Measurements from ENCODE around the gene RNF223.

Gene RNF223

DNA sequence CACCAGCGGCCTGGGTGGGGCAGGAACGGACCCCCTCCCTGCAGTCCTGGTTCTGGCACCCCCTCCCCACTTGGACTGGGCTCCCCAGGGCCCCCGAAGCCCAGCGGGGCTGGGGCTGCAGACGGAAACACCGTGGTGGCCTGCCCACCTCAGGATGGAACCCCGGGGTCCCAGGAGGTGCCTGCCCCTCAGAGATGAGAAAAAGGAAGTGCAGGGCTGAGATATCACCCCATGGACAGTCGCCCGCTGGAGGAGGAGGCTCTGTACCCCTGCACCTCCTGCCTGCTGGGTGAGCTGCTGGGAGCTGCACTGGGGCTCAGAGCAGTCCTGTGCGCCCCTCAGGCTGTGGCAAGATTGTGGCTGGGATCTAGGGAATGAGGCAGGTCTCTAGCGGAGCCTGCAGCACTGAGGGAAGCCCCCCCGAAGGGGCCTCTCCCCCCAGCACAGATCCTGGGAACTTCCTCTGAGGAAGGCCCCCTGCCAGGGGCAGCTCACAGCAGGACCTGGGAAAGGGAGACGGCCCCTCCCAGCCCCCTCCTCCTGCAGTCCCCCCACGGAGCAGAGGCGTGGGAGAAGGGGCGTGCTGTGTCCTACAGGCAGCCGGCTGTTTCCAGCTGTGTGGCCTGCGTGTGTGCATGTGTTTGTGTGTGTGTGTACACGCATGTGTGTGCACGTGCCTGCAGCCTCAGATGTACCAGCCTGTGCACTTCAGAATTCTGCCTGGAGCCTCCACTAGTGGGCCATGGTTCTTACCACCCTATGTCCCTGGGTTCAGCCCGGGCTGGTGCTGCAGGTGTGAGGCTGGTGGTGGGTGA lies 47.3 kb downstream of the RNF223 start:
- DNase-seq (ENCODE audit: low spot score) = no peak

DNA sequence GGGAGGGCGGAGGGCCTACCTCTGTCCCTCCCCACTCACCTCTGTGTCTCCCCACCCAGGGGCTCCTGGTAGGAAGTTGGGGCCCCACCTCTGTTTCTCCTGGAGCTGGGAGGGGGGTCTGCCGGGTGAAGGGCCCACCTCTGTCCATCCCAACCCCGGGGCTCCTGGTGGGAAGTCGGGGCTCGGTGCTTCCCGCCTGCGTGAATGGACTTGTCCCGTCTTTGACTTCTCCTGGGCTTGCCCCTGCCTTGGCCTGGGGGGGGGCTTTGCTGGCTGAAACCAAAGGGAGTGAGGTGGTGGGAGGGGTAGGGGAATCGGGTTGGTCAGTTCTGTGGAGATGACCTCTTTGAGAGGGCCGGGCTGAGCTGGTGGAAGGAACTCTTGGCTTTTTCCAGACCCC lies 48.4 kb downstream of the RNF223 start:
- no peak for DNase-seq (ENCODE audit: low spot score)

DNA sequence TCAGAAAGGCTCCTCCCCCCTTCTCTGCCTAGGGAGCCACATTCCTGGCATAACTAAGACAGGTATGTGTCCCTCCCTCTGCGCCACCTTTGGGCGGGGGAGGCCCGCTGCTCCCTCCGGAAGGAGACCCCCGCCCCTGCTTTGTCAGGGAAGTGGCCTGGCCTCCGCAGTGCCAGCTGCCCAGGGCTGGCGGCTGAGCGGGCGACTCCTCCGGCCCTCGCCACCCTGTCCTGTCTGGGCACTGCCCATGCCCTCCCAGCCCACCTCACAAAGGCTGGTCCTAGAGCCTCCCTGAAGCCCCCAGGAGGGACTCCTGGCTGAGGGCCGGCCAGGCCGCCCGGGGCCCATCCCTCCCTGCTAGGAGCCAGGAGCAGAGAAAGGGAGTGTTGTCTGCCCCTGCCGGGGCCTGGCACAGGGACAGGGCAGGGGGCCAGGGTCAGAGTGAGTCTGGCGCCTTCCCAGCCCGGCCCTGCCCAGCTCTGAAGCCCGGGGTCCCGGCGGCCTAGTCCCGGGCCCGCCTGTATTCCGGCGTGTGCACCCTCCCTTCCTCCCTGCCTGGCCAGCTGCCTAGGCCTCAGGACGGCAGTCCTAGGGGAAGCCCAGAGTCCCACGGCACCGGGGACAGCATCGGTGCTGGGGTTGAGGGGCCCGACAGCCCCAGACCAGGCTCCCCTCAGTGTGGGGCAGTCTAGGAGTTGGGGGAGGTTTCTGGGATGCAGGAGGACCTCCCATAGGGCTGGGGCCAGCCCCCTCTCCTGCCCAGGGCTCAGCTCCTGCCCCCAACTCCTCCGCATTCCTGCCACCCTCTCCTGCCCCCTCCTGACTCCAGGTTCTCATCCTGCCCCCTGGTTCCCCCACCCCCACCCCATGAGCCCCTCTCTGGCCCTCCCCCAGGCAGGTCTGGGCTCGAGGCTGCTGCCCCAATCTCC lies 49.1 kb downstream of the RNF223 start:
- no peak for DNase-seq (ENCODE audit: low spot score)

DNA sequence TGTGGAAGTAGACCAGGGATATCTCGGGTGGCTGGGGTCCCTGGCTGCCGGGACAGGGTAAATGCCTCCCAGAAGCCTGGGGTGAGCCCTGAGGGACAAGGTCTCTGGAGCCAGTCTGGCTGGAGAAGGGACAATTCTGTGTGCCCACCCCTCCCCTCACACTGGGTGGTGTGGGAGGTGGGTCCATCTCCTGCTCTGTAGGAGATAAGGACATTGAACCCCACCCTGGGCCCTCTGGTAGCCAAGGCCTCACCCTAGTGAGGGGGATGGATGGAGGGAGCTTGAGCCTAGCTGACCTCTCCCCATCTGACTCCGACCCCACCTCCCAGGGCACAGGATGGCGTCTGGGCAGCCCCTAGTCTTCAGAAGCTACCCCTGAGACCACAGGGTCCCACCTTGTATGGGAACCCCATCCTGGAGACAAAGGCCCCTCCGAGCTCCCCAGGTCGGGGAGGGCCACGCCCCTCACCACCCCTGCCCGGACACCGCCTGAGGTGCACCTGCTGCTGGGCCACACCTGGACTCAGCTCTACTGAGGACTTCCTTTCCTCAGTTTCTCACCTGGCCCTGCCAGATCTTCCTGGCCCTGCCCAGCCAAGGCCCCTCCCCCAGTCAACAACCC lies 49.8 kb downstream of the RNF223 start:
- DNase-seq (ENCODE audit: low spot score) = no peak

DNA sequence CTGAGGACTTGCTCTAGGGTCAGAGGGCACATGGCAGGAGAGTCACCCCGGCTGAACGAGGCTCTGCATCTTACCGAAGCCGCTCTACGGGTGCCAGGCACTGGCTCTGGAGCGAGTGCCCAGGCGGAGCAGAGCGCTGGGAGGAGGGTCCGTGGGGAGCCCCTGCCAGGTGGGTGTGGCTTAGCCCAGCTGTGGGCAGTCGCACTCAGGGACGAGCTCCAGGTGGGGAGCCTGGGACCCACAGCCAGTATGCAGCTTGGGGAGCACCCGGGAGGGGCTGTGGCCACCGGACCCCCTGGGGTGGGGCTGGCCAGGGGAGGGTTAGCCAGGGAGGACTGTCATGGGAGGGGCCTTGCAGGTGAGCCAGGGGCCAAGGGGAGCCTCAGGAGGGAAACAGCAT lies 50.4 kb downstream of the RNF223 start:
- no peak for DNase-seq (ENCODE audit: low spot score)

DNA sequence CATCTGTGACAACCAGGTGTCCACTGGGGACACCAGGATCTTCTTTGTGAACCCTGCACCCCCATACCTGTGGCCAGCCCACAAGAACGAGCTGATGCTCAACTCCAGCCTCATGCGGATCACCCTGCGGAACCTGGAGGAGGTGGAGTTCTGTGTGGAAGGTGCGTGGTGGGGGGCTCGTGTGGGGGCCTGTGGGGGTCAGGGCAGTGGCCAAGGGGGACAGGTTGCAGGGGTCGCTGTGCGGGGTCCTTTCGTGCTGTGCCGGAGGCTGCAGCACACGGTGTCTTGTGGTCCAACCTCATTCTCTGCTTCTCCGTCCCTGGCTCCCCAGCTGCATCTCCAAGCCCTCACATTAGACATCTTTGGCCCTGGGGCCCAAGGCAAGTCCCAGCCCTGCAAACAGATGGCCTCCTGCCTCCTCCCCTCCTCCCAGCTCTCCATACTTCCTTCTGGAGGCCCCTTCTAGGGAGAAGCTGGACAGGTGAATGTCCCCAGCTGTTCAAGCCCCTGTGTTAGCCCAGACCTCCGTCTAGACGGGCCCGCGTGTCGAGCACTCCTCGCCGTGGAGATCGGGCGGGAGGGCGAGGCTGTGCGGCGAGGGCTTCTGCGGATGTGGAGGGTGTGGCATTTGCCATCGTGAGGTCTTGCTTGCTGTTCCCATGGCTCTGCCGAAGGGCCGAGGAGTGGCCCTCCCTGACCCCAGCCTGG lies 51.6 kb downstream of the RNF223 start:
- DNase-seq (ENCODE audit: low spot score) = no peak

DNA sequence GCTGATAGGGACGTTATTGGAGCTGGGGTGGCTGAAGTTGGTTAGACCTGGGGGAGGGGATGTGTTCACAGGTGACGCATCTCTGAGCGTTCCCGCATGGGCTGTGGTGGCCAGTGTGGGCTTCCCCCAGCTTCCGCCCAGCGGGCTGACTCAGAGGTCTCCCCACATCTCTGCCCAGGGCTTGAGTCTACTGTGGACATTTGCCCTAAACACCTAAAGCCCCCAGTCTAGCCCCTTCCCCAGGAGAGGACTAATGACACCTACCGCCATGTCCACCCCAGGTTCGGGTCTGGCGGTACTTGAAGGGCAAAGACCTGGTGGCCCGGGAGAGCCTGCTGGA lies 52.2 kb downstream of the RNF223 start:
- DNase-seq (ENCODE audit: low spot score) = no peak

DNA sequence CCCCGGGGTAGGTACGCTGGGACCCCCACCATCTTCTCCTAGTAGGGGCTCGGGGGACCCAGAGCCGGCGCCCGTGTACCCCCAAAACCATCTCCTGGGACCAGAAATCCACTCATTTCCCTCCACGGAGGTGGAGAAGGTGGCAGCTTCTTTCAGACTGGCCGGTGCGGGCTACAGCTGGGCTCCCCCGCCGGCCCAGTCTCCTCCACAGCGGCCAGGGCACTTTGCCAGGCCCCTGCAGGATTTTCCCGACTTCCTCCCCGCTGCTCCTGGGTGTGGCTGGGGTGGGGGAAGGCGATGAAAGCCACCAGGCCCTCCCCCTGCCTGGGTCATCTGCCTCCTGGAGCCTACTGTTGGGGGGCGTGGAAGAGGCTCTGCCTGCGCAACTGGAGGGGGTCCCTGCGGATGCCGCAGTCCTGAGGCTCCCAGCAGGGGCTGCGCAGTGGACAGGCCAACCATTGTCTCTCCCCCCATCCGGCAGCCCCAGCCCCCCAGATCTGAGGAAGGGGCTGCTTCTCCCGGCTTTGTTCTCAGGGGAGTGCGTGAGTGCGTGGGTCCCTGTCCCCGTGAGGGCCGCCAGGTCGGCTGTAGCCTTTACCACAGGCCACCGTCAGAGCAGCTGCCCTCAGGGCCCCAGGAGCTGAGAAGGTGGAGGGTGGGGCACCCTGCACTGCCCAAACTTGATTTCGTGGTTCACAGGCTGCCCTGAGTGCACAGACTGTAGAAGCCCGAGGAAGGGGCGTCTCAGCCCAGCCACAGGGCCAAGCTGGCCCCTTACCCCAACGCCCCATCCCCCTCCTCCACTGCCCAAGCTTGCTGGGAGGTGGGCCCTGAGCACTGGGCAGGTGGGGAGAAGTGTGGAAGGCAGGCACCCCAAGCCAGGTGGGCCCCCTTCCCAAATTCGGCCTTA lies 52.8 kb downstream of the RNF223 start:
- peak; percentile 80 for DNase-seq (ENCODE audit: low spot score)

Measured in AG20443 (cell line).